Activated gamma-delta T cell treated with Interleukin-2 at 50 U/mL for 16 hours (primary cell): ENCODE measurements around the gene SNN.

Source experiments
- DNase-seq: peaks from one replicate; pipeline ENCODE4 v3.0.0-alpha.2; 2020

SNN gene

GRCh38 chr16:11681976-11682654 is 13.9 kb downstream of the SNN start:
- DNase-seq = no peak

- no peak for DNase-seq
These were observed 14.4 kb downstream of the SNN start for GRCh38 chr16:11682655-11683096.

- no peak for DNase-seq
These were observed 14.9 kb downstream of the SNN start for GRCh38 chr16:11683145-11683544.

- no peak for DNase-seq
These were observed 16.2 kb downstream of the SNN start for GRCh38 chr16:11684231-11685025.

GRCh38 chr16:11685844-11686618 is 17.8 kb downstream of the SNN start:
- no peak for DNase-seq

GRCh38 chr16:11686713-11687380 is 18.6 kb downstream of the SNN start:
- DNase-seq = no peak

GRCh38 chr16:11687601-11688519 is 19.6 kb downstream of the SNN start:
- no peak for DNase-seq

- no peak for DNase-seq
These were observed 20.2 kb downstream of the SNN start for GRCh38 chr16:11688520-11688886.

- no peak for DNase-seq
These were observed 21.0 kb downstream of the SNN start for GRCh38 chr16:11689031-11689840.

GRCh38 chr16:11691235-11691634 is 23.0 kb downstream of the SNN start:
- no peak for DNase-seq

- DNase-seq = no peak
These were observed 23.5 kb downstream of the SNN start for GRCh38 chr16:11691771-11692170.

- no peak for DNase-seq
These were observed 23.9 kb downstream of the SNN start for GRCh38 chr16:11692171-11692570.

GRCh38 chr16:11692651-11693050 is 24.4 kb downstream of the SNN start:
- DNase-seq = no peak

GRCh38 chr16:11696266-11697012 is 28.2 kb downstream of the SNN start:
- no peak for DNase-seq

- DNase-seq = no peak
These were observed 29.1 kb downstream of the SNN start for GRCh38 chr16:11697319-11697718.

GRCh38 chr16:11698271-11698689 is 30.0 kb downstream of the SNN start:
- peak; percentile 26 for DNase-seq

GRCh38 chr16:11699234-11699894 is 31.1 kb downstream of the SNN start:
- DNase-seq = no peak

GRCh38 chr16:11700264-11701029 is 32.2 kb downstream of the SNN start:
- DNase-seq = no peak
